HepG2 (cell line): ENCODE measurements around the gene ATRIP. TPM values are rescaled to one million over a fixed set of nuclear protein-coding genes. Genes with fewer than 3 reads are reported as not detected.

ENCODE experiments used
- BHLHE40 ChIP-seq: IDR thresholded peaks from 2 replicates; pipeline ENCODE4 v1.6.1; 2011; ENCODE audit warnings: low read length, improper control_type of control experiment
- ELF3 ChIP-seq: IDR thresholded peaks from 2 replicates; pipeline ENCODE4 v1.6.1; 2016; ENCODE audit warnings: missing genetic modification reagents, missing compliant biosample characterization
- FOXO1 ChIP-seq: sonication (generic); formaldehyde crosslinking; IDR thresholded peaks from 2 replicates; pipeline ENCODE4 v1.4.0; 2020; ENCODE audit warnings: missing genetic modification reagents
- MLXIP ChIP-seq: sonication (generic); formaldehyde crosslinking; IDR thresholded peaks from 2 replicates; pipeline ENCODE4 v1.9.0; 2021; ENCODE audit warnings: missing genetic modification reagents, borderline replicate concordance
- NCOA2 ChIP-seq: sonication (generic); formaldehyde crosslinking; IDR thresholded peaks from 2 replicates; pipeline ENCODE4 v1.8.0; 2022; ENCODE audit warnings: inconsistent platforms
- NFE2L1 ChIP-seq: sonication (generic); formaldehyde crosslinking; IDR thresholded peaks from 2 replicates; pipeline ENCODE4 v1.4.0; 2020; ENCODE audit warnings: missing genetic modification reagents, mild to moderate bottlenecking, borderline replicate concordance
- PHF8 ChIP-seq: sonication (generic); formaldehyde crosslinking; IDR thresholded peaks from 2 replicates; pipeline ENCODE4 v1.5.0; 2020; ENCODE audit warnings: missing genetic modification reagents
- RARA ChIP-seq: IDR thresholded peaks from 2 replicates; pipeline ENCODE4 v1.6.1; 2016; ENCODE audit warnings: missing genetic modification reagents, missing compliant biosample characterization
- SKI ChIP-seq: fragments of 450-650 bp; IDR thresholded peaks from one replicate; pipeline ENCODE4 v1.6.1; 2018; ENCODE audit warnings: mild to moderate bottlenecking; ENCODE audit not compliant: partially characterized antibody
- TCF7 ChIP-seq: sonication (generic); IDR thresholded peaks from 2 replicates; pipeline ENCODE4 v1.6.1; 2016; ENCODE audit warnings: antibody characterized with exemption, low read depth
- TMF1 ChIP-seq: sonication (generic); formaldehyde crosslinking; IDR thresholded peaks from 2 replicates; pipeline ENCODE4 v1.8.1; 2022; ENCODE audit warnings: low read depth, missing genetic modification reagents
- YEATS2 ChIP-seq: sonication (generic); formaldehyde crosslinking; IDR thresholded peaks from 2 replicates; pipeline ENCODE4 v1.4.0; 2020; ENCODE audit warnings: missing genetic modification reagents, borderline replicate concordance
- ZBTB44 ChIP-seq: sonication (generic); formaldehyde crosslinking; IDR thresholded peaks from 2 replicates; pipeline ENCODE4 v1.4.0; 2020; ENCODE audit warnings: missing genetic modification reagents
- ZKSCAN5 ChIP-seq: sonication (generic); formaldehyde crosslinking; IDR thresholded peaks from 2 replicates; pipeline ENCODE4 v1.5.1; 2020; ENCODE audit warnings: mild to moderate bottlenecking, missing genetic modification reagents
- ZNF263 ChIP-seq: sonication (generic); formaldehyde crosslinking; IDR thresholded peaks from 2 replicates; pipeline ENCODE4 v1.4.0; 2020; ENCODE audit warnings: missing genetic modification reagents
- ZNF335 ChIP-seq: sonication (generic); formaldehyde crosslinking; IDR thresholded peaks from 2 replicates; pipeline ENCODE4 v1.4.0; 2020; ENCODE audit warnings: missing genetic modification reagents
- ZNF350 ChIP-seq: sonication (generic); formaldehyde crosslinking; IDR thresholded peaks from 2 replicates; pipeline ENCODE4 v1.4.0; 2020; ENCODE audit warnings: mild to moderate bottlenecking, low read depth, missing genetic modification reagents, borderline replicate concordance
- ZNF614 ChIP-seq: IDR thresholded peaks from 2 replicates; pipeline ENCODE4 v1.6.1; 2018; ENCODE audit warnings: missing biosample characterization, missing genetic modification reagents, inconsistent platforms, borderline replicate concordance
- ZNF784 ChIP-seq: sonication (generic); formaldehyde crosslinking; IDR thresholded peaks from 2 replicates; pipeline ENCODE4 v1.5.1; 2020; ENCODE audit warnings: missing genetic modification reagents, mild to moderate bottlenecking, borderline replicate concordance
- polyA plus RNA-seq, 8 experiments: library from polyadenylated mRNA; depleted of rRNA in 3 of 8; stranded (reverse) in 7 of 8; unstranded in 1 of 8; fragments of >200 nt; fragmentation: Illumina TruSeq in 4 of 8; extraction: Trizol in 4 of 8; gene quantifications; 2 replicates each; pipeline versions ENCODE4 v1.2.1 to v1.2.3, GENCODE V29; 2011 to 2016; ENCODE audit warnings: low read depth in 4 of 8, missing spikeins in 1 of 8, mixed read lengths in 1 of 8; ENCODE audit not compliant: insufficient read depth in 1 of 8
- total RNA-seq, 5 experiments: library from RNA; depleted of rRNA; stranded (reverse); fragments of >200 nt; fragmentation: Illumina TruSeq; extraction: Trizol; gene quantifications; 2 replicates each; pipeline ENCODE4 v1.2.3, GENCODE V29; 2016; ENCODE audit warnings: low read depth in 1 of 5
- TF ChIP-seq, protein P1 (sequence below): sonication (generic); formaldehyde crosslinking; IDR thresholded peaks from 2 replicates; pipeline ENCODE4 v1.8.0; 2022; ENCODE audit warnings: missing genetic modification reagents, mild to moderate bottlenecking, borderline replicate concordance

Gene ATRIP
- total and polyA plus RNA-seq, 2 of the 13 experiments (the other 11 are each of a cell fraction or from before 2014, with no cell fraction given), result 5.1 to 12.5 TPM

DNA sequence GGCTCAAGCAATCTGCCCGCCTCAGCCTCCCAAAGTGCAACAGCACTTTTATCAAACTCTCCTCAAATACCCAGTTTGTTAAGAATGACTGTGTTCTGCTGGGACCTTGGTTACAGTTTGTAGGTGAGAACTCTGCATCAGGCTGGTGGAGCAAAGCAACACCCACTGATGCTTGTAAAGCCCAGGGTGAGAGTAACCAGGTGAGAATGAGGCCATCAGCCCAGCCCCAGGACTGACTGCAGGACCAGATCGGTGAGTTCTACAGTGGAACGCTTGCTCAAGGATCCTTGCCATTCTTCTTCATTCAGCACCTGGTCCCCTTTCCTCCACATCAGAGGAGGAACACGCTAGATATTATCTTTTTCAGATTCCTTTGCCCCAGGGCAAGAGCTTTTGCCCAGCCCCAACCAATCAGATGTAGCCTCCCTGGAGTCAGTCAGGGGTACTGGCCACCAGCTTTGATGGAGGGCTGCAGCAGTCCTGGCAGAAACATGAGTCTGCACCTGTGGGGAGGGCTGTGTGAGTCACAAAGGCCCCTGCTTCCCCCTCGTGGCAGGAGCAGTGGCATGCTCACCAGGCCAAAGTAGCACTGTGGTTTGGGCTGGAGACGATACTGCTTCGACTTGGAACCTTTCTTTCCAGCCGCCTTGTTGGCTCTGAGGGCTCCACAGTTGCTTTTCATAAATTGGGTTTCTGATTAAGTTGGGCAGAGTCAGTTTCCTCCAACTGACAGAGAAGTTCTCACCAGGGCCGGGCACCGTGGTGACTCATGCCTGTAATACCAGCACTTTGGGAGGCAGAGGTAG, 60.9 kb downstream of the ATRIP start (continued):
- TF ChIP-seq FOXO1 (CRISPR knock-in tag), result peak; percentile 50; the same call in 1 of the 2 replicates
- no peak for TF ChIP-seq ZKSCAN5
- no peak for TF ChIP-seq ZNF784 (CRISPR knock-in tag)
- TF ChIP-seq PHF8 (CRISPR knock-in tag), result 0 out of 2 replicates have a peak, but pooled peaks have one; percentile 34
- TF ChIP-seq ZNF335 (CRISPR knock-in tag), result 0 out of 2 replicates have a peak, but pooled peaks have one; percentile 78
- no peak for TF ChIP-seq ZBTB44 (CRISPR knock-in tag)
- TF ChIP-seq NFE2L1 (CRISPR knock-in tag), result 0 out of 2 replicates have a peak, but pooled peaks have one; percentile 38
- 0 out of 2 replicates have a peak, but pooled peaks have one; percentile 21 for TF ChIP-seq NCOA2
- TF ChIP-seq ZNF263 (CRISPR knock-in tag), result peak; percentile 42; the same call in 1 of the 2 replicates
- peak; percentile 58; the same call in 1 of the 2 replicates for TF ChIP-seq ZNF350 (CRISPR knock-in tag)
- no peak for TF ChIP-seq TMF1 (CRISPR knock-in tag)
- TF ChIP-seq SKI, result no peak
- 0 out of 2 replicates have a peak, but pooled peaks have one; percentile 22 for TF ChIP-seq BHLHE40
- TF ChIP-seq, protein P1, sequence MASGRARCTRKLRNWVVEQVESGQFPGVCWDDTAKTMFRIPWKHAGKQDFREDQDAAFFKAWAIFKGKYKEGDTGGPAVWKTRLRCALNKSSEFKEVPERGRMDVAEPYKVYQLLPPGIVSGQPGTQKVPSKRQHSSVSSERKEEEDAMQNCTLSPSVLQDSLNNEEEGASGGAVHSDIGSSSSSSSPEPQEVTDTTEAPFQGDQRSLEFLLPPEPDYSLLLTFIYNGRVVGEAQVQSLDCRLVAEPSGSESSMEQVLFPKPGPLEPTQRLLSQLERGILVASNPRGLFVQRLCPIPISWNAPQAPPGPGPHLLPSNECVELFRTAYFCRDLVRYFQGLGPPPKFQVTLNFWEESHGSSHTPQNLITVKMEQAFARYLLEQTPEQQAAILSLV (CRISPR knock-in tag), result no peak
- no peak for TF ChIP-seq MLXIP
- no peak for TF ChIP-seq TCF7
- peak; percentile 68; the same call in 1 of the 2 replicates for TF ChIP-seq ZNF614
- TF ChIP-seq RARA (CRISPR knock-in tag), result no peak
- 0 out of 2 replicates have a peak, but pooled peaks have one; percentile 27 for TF ChIP-seq ELF3 (CRISPR knock-in tag)
- peak; percentile 69; the same call in 1 of the 2 replicates for TF ChIP-seq YEATS2
